Measurements from ENCODE around the gene PLEKHB1. TPM values are rescaled to one million over a fixed set of nuclear protein-coding genes. Genes with fewer than 3 reads are reported as not detected.

The PLEKHB1 gene
- polyA plus RNA-seq, 1 donor from 2014 or later = 0.25 TPM

DNA sequence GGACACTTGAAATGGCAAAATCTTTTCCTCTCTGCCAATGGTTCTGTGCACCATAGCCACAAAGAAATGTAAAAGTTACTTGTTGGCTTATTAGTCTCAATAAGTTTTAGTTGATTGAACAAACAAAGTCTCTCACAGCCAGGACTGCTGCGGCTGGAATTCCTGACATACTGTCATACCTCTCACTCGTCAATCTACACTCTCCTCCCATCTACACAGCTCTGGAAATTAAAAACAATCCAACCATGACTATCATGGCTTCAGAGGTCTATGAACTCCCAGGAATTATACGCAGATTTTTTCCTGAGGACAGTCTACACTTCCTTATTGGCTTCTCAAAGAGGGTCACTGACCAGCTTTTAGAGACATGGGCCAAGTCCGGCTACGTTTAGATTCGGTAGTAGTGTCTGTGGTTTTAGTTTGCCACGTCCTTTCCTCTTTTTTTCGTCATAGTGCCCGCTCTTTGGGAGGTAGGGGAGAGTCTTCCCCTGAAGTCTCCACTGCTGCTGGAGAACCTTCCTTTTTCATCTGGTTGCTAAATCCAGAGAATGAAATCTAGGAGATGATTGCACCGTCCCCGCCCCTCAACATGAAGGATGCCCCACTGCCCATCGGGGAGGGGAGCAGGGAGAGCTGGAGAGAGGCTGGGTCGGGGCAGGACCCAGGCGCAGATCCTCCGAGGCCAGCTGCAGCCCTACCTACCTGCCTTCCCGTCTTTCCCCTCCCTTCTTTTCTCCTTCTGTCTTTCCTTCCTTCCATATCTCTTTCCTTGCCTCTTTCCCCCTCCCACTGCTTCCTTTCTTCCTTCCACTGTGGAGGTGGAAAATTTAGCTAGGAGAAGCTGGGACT is 1.0 kb upstream of the PLEKHB1 start:
- no peak overlapping the region for H2AFZ ChIP-seq (ENCODE audit: low read depth, low read length)
- H3K9me3 ChIP-seq (ENCODE audit: low read length) = no peaks in the 10 kb centered on the region
- no peaks in the 10 kb centered on the region for H3K9me2 ChIP-seq (ENCODE audit: insufficient read depth, low read length)
- no peaks in the 10 kb centered on the region for H4K20me1 ChIP-seq (ENCODE audit: insufficient read depth)
- no peak overlapping the region for H3K27ac ChIP-seq (ENCODE audit: low read length)
- no peaks in the 10 kb centered on the region for H3K36me3 ChIP-seq (ENCODE audit: insufficient read depth, low read length)
- H3K79me2 ChIP-seq (replicated peaks; ENCODE audit: insufficient read depth, low read length) = no peaks in the 10 kb centered on the region
- no peak overlapping the region for H3K9ac ChIP-seq (ENCODE audit: low read length)
- H3K27me3 ChIP-seq (ENCODE audit: insufficient read depth, low read depth, low read length) = no peaks in the 10 kb centered on the region
- TF ChIP-seq TAF1 (IDR thresholded peaks at IDR 0.05; ENCODE audit: low read depth) (no peak), POLR2AphosphoS5 (IDR thresholded peaks at IDR 0.05) (no peak), RAD21 (conservative IDR thresholded peaks at IDR 0.05) (no peak), EZH2 (IDR thresholded peaks at IDR 0.05; ENCODE audit: borderline replicate concordance, insufficient read depth, low read length, poor library complexity, severe bottlenecking) (no peak), MXI1 (conservative IDR thresholded peaks at IDR 0.05; ENCODE audit: poor library complexity, severe bottlenecking) (no peak), SMC3 (conservative IDR thresholded peaks at IDR 0.05; ENCODE audit: poor library complexity) (no peak), EP300 (conservative IDR thresholded peaks at IDR 0.05; ENCODE audit: poor library complexity, severe bottlenecking) (no peak)
- TF ChIP-seq, protein P1, sequence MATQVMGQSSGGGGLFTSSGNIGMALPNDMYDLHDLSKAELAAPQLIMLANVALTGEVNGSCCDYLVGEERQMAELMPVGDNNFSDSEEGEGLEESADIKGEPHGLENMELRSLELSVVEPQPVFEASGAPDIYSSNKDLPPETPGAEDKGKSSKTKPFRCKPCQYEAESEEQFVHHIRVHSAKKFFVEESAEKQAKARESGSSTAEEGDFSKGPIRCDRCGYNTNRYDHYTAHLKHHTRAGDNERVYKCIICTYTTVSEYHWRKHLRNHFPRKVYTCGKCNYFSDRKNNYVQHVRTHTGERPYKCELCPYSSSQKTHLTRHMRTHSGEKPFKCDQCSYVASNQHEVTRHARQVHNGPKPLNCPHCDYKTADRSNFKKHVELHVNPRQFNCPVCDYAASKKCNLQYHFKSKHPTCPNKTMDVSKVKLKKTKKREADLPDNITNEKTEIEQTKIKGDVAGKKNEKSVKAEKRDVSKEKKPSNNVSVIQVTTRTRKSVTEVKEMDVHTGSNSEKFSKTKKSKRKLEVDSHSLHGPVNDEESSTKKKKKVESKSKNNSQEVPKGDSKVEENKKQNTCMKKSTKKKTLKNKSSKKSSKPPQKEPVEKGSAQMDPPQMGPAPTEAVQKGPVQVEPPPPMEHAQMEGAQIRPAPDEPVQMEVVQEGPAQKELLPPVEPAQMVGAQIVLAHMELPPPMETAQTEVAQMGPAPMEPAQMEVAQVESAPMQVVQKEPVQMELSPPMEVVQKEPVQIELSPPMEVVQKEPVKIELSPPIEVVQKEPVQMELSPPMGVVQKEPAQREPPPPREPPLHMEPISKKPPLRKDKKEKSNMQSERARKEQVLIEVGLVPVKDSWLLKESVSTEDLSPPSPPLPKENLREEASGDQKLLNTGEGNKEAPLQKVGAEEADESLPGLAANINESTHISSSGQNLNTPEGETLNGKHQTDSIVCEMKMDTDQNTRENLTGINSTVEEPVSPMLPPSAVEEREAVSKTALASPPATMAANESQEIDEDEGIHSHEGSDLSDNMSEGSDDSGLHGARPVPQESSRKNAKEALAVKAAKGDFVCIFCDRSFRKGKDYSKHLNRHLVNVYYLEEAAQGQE (IDR thresholded peaks at IDR 0.05; ENCODE audit: borderline replicate concordance) = no peak
- TF ChIP-seq, protein P2, sequence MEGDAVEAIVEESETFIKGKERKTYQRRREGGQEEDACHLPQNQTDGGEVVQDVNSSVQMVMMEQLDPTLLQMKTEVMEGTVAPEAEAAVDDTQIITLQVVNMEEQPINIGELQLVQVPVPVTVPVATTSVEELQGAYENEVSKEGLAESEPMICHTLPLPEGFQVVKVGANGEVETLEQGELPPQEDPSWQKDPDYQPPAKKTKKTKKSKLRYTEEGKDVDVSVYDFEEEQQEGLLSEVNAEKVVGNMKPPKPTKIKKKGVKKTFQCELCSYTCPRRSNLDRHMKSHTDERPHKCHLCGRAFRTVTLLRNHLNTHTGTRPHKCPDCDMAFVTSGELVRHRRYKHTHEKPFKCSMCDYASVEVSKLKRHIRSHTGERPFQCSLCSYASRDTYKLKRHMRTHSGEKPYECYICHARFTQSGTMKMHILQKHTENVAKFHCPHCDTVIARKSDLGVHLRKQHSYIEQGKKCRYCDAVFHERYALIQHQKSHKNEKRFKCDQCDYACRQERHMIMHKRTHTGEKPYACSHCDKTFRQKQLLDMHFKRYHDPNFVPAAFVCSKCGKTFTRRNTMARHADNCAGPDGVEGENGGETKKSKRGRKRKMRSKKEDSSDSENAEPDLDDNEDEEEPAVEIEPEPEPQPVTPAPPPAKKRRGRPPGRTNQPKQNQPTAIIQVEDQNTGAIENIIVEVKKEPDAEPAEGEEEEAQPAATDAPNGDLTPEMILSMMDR (IDR thresholded peaks at IDR 0.05; ENCODE audit: poor library complexity, severe bottlenecking) = no peak
- H3K4me3 ChIP-seq (ENCODE audit: low read length) = no peak overlapping the region
- H3K4me2 ChIP-seq (ENCODE audit: low read length) = no peak overlapping the region
- H3F3A ChIP-seq (ENCODE audit: insufficient read depth, low read length, poor library complexity, severe bottlenecking) = no peaks in the 10 kb centered on the region

DNA sequence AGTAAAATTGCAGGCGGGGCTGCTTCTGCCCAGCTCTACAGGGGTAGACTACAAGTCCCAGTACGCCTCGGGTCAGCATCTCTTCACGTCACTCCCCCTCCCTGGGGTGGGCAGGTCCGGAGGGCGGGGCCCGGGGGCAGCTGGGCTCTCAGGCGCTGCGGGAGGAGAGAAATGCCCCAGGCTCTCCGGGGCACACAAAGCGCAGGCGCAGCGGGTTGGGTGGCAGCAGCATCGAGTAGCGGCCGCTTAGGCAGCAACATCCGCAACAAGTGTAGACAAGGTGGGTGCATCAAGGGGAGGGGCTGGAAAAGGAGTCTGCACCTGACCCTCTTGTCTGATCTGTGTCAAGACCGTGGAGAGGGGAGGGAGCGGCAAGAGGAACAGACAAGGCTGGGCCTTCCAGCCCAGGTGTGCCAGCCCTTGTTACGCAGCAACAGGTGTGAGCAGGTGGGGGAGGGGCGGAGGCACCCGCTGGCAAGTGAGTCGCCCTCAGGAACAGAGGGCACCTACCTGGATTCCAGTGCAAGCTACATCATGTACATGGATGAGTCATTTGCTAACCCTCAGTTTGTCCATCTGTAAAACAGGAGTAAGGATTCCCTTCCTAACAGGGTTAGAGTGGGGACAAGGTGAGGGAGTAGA is 1.2 kb downstream of the PLEKHB1 start:
- Histone ChIP-seq H3K4me3 (ENCODE audit: low read length) (no peak overlapping the region), H3K9ac (ENCODE audit: low read length) (no peak overlapping the region), H3K79me2 (replicated peaks; ENCODE audit: insufficient read depth, low read length) (no peaks in the 10 kb centered on the region), H3K9me3 (ENCODE audit: low read length) (no peaks in the 10 kb centered on the region), H3K27ac (ENCODE audit: low read length) (no peak overlapping the region), H2AFZ (ENCODE audit: low read depth, low read length) (no peak overlapping the region), H3K9me2 (ENCODE audit: insufficient read depth, low read length) (no peaks in the 10 kb centered on the region), H3F3A (ENCODE audit: insufficient read depth, low read length, poor library complexity, severe bottlenecking) (no peaks in the 10 kb centered on the region), H4K20me1 (ENCODE audit: insufficient read depth) (no peaks in the 10 kb centered on the region), H3K4me2 (ENCODE audit: low read length) (no peak overlapping the region), H3K36me3 (ENCODE audit: insufficient read depth, low read length) (no peaks in the 10 kb centered on the region), H3K27me3 (ENCODE audit: insufficient read depth, low read depth, low read length) (no peaks in the 10 kb centered on the region)
- no peak for TF ChIP-seq TAF1 (IDR thresholded peaks at IDR 0.05; ENCODE audit: low read depth)
- TF ChIP-seq EZH2 (IDR thresholded peaks at IDR 0.05; ENCODE audit: borderline replicate concordance, insufficient read depth, low read length, poor library complexity, severe bottlenecking) = no peak
- TF ChIP-seq RAD21 (conservative IDR thresholded peaks at IDR 0.05) = no peak
- TF ChIP-seq, protein P1 (IDR thresholded peaks at IDR 0.05; ENCODE audit: borderline replicate concordance) = no peak
- no peak for TF ChIP-seq SMC3 (conservative IDR thresholded peaks at IDR 0.05; ENCODE audit: poor library complexity)
- TF ChIP-seq POLR2AphosphoS5 (IDR thresholded peaks at IDR 0.05) = no peak
- TF ChIP-seq MXI1 (conservative IDR thresholded peaks at IDR 0.05; ENCODE audit: poor library complexity, severe bottlenecking) = no peak
- TF ChIP-seq EP300 (conservative IDR thresholded peaks at IDR 0.05; ENCODE audit: poor library complexity, severe bottlenecking) = no peak
- TF ChIP-seq, protein P2 (IDR thresholded peaks at IDR 0.05; ENCODE audit: poor library complexity, severe bottlenecking) = no peak
